AG04449 (cell line): ENCODE measurements around the gene ZNF407.

Experiments used
- CTCF ChIA-PET: fragments of 350-600 bp; formaldehyde crosslinking; extraction: SDS; loops from one replicate; lab custom pipeline; 2021; ENCODE audit warnings: antibody characterized with exemption; lab: Yijun Ruan, JAX
- POLR2A ChIA-PET: fragments of 400-600, 350-600 bp; formaldehyde crosslinking; extraction: SDS; loops from one replicate; lab custom pipeline; 2020; ENCODE audit warnings: antibody characterized with exemption, inconsistent platforms; lab: Yijun Ruan, JAX
- DNase-seq: peaks from one replicate; pipeline ENCODE4 v3.0.0-alpha.2; 2010; ENCODE audit warnings: low read depth, low spot score
- H3K4me3 ChIP-seq: 2 replicates; pipeline ENCODE4 v1.5.1; 2011; ENCODE audit warnings: low read depth, mild to moderate bottlenecking, control low read depth, low read length
- TF ChIP-seq, protein P1 (sequence below): IDR thresholded peaks from one replicate; pipeline ENCODE4 v1.5.1; 2011; ENCODE audit warnings: mild to moderate bottlenecking, moderate library complexity, low read length, control low read depth, inconsistent platforms; ENCODE audit not compliant: insufficient read depth; ENCODE audit errors: missing control alignments

ZNF407 gene

DNA sequence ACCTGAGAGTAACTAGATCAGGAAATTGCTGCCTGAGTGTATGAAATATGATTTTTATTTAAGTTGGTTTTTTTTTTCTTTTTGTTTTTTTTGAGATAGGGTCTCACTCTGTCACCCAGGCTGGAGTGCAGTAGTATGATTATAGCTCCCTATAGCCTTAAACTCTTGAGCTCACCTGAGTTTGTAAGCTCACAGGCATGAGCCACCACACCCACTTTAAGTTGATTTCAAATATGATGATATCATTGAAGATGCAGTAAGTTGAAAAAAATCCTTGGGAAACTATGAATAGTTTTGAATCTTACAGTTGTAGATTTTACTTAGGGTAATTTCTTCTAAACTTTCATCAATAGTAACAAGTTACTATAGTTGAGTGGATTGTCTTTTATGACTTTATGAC, 234.7 kb downstream of the ZNF407 start:
- ChIA-PET POLR2A (no interaction called here), CTCF (no interaction called here)
- no peak overlapping the region for H3K4me3 ChIP-seq
- TF ChIP-seq, protein P1, sequence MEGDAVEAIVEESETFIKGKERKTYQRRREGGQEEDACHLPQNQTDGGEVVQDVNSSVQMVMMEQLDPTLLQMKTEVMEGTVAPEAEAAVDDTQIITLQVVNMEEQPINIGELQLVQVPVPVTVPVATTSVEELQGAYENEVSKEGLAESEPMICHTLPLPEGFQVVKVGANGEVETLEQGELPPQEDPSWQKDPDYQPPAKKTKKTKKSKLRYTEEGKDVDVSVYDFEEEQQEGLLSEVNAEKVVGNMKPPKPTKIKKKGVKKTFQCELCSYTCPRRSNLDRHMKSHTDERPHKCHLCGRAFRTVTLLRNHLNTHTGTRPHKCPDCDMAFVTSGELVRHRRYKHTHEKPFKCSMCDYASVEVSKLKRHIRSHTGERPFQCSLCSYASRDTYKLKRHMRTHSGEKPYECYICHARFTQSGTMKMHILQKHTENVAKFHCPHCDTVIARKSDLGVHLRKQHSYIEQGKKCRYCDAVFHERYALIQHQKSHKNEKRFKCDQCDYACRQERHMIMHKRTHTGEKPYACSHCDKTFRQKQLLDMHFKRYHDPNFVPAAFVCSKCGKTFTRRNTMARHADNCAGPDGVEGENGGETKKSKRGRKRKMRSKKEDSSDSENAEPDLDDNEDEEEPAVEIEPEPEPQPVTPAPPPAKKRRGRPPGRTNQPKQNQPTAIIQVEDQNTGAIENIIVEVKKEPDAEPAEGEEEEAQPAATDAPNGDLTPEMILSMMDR: no peak
- no peak for DNase-seq

DNA sequence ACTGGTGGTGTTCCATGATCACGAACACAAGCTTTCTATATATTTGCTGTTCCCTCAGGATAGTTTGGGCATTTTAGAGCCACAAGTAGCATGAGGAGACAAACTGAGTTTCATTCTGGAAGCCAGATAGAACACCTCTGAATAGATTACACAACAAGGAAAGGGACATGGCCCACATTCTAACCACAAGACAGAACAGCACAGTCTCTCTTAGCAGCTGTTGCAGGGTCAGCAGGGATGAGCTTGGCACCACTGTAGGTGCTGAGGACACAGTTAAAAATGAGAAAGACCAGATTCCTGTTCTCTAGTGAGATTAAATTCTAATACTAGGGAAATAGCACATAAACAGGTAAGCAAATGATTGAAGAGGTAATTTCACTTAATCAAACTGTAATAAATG, 235.3 kb downstream of the ZNF407 start:
- TF ChIP-seq, protein P1: no peak
- no peak overlapping the region for H3K4me3 ChIP-seq
- ChIA-PET CTCF (no interaction called here), POLR2A (no interaction called here)
- no peak for DNase-seq

DNA sequence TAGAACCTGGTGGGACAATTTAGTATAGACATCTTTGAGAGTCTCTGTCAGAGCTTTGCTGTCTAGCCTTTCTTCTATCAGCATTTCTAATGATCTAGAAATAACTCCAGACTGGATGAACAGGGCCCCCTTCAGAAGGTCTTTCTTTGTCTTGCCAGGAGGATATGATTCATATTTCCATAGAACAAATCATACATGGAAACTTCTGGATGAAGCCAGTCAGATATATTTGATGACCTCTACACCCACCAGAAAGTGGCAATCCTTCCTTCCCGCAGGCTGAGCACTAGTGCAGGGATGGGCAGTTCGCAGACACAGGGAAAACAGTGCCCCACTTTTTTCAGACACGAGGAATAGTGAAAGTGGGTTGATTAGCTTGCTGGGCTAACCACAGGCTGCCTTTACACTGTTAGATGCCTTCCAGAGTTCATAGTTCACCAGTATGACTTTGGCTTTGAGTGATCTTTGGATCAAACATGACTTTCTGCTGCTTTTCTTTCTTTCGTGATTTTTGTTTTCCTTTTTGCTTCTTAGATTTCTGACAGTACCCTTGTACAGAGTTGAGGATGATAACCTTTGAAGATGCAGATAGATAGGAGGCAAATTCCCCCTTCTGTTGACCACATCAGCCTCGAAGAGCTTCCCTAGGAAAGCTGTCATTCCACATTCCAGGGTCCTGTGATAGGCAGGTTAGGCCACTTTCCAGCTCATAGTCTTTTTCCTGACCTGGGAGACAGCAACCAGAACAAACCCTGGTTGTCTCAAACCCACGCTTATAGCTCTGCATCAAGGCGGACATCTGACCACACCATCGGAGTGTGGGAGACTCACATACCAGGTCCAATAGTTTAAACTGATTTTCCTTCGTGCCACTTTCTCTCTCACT, 237.0 kb downstream of the ZNF407 start:
- TF ChIP-seq, protein P1: no peak
- CTCF ChIA-PET: interaction anchor here (0.7 to 1.5 kb wide), 3 partner anchors 10 to 15 kb away, joined by 3 read pairs; no protein-coding TSS in a partner anchor
- H3K4me3 ChIP-seq: no peak overlapping the region
- DNase-seq: no peak
- POLR2A ChIA-PET: interaction anchor here (0.6 kb wide), 1 partner anchor 232 kb away, joined by 3 read pairs; no protein-coding TSS in a partner anchor

DNA sequence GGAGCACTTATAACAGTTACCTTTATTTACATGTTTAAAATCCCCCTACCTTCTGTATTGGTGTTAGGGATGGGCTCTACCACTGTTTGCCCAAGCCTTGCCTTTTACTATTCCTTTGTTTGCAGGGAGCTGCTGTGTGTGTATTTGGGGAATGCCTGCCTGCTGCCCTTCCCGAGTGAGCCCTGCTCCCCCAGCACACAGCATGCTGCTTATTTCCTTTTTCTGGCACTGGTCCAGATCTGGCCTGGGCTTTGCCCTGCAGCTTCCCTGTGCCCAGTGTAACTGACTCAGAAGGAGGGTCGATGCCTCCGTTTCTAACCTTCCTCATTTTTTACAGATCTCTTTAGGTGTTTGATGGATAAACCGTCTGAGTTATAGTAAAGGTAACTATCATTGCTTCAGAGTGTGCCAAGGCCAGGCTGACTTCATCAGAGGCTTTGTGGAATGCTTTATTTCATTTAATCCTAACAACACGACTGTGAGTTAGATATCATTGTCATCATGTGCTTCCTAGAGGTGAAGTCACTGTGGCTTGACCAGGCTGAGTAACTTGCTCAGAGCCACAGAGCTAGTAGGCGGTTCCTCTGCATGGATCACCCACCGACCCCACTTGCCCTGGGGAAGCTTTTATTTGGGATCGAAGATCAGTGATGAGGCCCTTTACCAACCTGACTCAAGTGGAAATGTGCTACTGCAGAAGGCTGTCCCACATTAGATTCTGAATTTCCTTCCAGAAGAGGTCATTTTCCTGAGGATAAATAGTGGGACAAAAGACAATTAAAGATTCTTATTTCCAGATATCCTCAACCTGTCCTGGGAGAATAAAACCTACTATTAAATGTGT, 238.8 kb downstream of the ZNF407 start:
- TF ChIP-seq, protein P1: no peak
- H3K4me3 ChIP-seq: no peak overlapping the region
- ChIA-PET CTCF (interaction anchor here (1.5 kb wide), 1 partner anchor 17 kb away, joined by 3 read pairs; no protein-coding TSS in a partner anchor), POLR2A (no interaction called here)
- DNase-seq: no peak

DNA sequence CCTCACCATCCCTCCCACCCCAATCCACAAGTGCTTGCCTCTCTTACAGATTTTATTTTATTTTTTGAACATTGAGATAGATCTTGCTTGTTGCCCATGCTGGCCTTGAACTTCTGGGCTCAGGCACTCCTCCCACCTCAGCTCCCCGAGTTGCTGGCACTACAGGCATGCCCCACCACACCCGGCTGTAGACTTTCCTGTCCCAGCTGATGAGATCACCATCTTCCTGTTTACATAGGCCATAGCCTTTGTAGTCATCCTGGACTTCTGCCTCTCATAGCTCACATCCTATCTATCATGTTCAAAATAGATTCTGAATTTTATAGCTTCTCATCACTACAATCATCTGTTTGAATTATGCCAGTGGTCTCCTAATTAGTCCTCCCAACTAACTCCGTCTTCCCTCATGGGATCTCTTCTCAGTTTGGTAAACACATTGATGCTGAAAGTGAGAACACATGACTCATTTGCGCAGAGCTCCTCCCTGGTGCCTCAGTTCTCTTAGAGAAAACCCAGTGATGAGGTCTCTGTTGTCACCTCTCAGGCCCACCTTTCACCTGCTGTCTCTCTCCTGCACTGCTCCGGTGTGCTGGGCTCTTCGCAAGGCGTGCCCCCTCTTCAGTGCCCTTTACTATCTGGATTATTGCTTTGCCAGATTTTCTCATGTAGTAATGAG, 243.0 kb downstream of the ZNF407 start:
- ChIA-PET POLR2A (interaction anchor here (0.5 kb wide), 1 partner anchor 10 kb away, joined by 3 read pairs; no protein-coding TSS in a partner anchor), CTCF (no interaction called here)
- no peak overlapping the region for H3K4me3 ChIP-seq
- TF ChIP-seq, protein P1: no peak
- DNase-seq: peak; percentile 9
